ENCODE data around the gene RNF13.
"Not testable (repeated sequence)": the region's sequence is repeated elsewhere in the genome, so short reads cannot be mapped to it uniquely, and the experiment has no call there.

RNF13 gene

DNA sequence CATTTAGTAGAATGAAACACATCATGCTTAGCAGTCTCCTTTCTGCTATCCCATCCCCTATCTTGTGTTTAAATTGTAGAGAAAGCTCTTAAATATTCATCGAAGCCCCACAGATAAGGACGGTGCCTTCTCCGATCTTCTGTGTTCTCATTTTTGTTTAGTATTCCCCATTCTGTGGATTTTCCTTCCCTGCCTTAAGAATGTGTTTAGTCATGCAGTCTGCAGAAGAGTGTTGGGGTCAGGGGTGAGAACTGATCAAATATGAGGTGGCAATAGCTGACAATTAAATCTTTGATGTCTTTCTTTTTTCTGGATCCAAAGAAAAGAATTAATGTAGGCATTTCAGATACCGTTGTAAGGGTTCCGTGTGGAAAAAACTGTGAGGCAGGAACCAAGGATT is 11.4 kb upstream of the RNF13 start:
- no peak for DNase-seq

DNA sequence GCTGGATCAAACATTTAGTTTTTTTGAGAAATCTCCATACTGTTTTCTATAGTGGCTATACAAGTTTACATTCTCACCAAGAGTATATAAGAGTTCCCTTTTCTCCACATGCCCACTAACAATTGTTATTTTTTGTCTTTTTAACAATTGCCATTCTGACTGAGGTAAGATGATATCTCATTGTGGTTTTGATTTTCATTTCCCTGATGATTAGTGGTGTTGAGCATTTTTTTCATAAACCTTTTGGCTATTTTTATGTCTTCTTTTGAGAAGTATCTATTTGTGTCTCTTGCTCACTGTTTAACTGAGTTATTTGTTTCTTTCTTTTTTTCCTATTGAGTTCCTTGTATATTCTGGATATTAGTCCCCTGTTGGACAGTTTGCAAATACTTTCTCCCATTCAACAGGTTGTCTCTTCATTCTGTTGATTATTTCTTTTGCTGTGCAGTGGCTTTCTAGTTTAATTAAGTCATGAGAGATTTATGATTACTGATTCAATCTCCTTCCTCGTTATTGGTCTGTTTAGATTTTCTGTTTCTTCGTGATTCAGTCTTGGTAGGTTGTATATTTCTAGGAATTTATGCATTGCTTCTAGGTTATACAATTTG is 6.7 kb upstream of the RNF13 start:
- no peak for DNase-seq

DNA sequence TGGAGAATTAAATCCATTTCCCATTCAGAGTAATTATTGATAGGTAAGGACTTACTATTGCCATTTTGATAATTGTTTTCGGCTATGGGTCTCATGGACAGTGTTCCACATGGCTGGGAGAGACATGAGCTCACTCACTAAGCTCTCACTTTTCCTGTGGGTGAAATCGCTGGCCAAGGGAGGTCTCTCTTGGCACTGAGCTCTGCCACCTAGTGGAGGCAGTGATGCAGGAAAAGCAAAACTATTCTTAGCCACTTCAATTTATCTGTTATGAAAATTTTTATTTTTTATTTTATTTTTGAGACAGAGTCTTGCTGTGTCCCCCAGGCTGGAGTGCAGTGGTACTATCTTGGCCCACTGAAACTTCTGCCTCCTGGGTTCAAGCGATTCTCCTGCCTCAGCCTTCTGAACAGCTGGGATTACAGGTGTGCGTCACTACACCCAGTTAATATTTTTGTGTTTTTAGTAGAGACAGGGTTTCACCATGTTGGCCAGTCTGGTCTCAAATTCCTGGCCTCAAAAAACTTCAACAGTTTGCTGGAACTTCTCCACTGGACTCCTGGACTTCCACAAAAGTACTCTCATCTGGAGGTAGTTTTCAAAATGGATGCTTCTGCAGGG is 4.7 kb upstream of the RNF13 start:
- peak; percentile 43 for DNase-seq

DNA sequence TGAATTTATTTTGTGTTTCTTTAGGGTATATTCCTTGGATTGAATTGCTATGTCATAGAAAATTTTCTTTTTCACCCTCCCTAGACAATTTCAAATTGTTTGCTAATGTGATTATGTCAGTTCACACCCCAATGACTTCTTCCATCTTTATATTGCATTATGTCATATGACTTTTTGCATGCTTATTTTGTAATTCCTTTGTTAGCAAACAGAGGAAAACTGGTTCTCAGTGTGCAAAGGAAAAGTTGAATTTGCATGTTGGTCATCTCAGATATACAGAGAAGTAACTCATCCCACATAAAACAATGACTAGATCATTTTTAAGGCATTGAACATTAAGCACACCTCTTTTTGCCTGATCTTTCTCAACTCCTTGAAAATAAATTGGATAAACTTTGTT is 3.3 kb upstream of the RNF13 start:
- DNase-seq = no peak

DNA sequence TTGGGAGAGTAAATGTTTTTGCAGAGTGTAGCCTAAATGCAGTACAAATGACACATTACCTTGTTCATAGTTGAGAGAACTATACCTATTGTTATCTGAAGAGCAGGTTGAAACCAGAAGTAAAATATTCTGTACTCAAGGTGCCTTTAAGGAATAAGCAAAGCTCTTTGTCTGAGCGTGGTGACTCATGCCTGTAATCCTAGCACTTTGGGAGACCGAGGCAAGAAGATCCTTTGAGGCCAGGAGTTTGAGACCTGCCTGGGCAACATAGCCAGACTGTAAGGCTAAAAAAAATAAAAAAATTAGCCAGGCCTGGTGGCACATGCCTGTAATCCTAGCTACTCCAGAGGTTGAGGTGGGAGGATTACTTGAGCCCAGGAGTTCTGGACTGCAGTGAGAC is 2.2 kb upstream of the RNF13 start:
- no peak for DNase-seq

DNA sequence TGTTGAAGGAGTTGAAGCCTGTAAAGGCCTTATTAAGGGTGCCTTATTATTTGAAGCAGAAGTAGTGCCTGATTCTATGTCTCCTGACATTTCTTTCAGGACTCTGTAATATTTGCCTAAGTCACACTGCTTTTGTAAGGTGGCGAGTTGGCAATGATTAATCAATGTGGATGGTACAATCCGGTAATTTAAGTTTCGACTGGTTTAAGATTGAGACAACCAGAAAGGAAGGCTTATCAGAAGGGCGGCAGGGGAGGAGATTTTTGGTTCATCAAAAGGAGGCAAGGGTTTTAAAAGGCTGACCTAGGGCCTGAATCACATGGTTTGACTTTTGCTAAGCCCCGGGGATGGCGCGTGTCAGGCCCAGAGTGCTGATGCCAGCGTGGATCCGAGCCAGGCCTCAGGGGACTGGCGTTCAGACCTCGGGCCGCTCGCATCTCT is 830 bp upstream of the RNF13 start:
- no peak for DNase-seq

DNA sequence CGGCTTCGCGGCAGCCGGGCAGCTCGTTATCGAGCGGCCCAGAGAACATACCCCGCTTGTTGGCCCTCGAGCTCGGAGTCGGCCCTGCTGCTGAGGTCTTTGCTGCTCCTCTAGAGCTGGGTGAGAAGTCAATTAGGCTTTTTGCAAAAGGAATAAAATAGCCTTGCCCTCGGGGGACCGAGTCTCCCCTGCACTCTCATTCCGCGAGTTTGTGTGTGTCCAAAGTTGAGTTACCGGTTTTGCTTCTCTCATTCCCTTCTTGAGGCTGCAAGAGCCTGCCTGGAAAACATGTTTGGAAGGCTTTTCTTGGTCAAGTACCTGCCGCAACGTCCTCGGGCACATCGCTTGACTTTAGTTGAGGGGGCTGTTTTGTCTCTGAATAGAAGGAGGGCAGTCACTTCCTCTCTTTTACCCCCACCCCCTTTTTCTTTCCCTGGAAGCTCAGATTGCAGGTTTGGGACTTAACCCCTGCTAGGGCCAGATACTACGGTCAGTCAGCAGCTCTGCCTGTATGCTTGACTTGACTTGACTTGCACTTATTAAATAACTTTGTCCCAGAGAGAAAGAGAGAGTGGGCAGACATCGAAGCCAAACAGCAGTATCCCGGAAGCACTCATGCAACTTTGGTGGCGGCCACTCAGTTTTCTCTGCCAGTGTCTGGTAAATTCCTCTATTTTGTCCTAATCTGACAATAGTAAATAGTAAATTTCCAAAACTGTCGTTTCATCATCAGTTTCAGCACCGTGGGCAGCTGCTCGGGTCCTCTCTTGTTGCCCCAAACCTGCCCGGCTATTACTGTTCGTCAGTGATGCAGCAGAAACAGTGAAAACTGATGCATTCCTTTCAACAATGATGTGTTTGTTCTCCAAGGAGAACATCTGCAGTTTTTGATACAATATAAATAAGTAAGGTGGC is 609 bp downstream of the RNF13 start:
- DNase-seq = peak; percentile 4

DNA sequence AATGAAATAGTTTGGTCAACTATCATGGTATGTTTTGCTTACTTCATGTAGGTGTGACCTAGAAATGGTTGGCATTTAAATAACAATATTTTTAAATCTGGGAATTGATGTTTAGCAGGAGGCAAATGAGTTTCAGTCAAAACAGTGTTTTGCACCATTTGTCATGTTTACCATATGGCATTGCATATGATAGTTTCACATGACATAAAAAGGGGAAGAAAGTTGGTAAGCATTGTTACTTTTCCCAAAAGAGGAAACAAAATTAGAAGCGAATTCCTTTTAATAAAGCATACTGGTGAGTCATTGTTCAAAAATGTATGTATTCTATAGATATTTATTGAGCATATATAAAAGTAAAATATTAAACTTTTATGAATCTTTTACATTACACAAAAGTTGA is 2.3 kb downstream of the RNF13 start:
- no peak for DNase-seq

DNA sequence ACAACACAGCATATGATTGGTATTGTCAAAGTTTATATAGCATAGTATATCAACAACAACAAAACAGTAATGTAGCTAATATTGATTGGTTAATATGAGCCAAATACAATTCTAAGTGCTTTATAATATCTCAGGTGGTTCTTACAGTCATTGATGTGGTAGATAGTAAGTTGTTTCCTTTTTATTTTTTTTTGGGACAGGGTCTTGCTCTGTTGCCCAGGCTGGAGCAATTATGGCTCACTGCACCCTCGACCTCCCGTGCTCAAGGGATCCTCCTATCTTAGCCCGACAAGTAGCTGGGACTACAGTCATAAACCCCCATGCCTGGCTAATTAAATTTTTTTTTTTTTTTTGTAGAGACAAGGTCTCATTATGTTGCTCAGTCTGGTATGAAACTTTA is 2.7 kb downstream of the RNF13 start:
- DNase-seq = no peak

DNA sequence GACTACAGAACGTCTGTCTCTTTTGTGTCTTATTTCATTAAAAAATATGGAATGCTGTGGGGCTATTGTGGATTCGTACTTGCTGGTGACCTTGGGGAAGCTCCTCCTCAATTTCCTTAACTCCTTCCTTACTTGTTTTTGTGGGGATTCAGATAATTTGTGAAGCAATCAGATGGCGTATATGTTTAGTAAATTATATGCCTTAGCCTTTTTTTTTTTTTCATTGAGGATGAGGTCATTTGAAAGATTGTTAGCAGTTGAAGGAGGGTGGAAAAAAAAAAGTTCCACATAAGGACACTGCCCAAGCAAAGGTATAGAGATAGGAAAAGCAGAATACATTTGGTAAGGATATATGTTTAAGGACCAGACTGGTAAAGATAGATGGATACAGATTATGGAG is 3.3 kb downstream of the RNF13 start:
- no peak for DNase-seq

DNA sequence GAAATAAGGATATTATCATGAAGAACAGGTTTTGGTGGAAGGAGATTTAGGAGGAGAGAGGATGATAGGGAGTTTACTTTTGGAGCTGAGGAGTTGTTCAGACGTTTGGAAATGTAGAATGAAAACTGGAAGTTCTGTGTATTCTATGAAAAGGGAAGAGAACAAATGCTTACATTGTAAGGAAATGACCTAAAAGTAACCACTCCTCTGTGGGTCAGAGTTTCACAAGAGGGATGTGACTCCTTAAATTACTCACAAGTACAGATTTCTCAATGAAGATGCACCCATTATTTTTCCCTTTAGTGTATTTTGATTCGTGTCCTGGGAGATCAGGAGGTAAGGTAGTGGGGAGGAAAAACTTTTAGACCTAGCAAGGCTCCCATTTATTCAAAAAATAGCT is 4.0 kb downstream of the RNF13 start:
- no peak for DNase-seq

DNA sequence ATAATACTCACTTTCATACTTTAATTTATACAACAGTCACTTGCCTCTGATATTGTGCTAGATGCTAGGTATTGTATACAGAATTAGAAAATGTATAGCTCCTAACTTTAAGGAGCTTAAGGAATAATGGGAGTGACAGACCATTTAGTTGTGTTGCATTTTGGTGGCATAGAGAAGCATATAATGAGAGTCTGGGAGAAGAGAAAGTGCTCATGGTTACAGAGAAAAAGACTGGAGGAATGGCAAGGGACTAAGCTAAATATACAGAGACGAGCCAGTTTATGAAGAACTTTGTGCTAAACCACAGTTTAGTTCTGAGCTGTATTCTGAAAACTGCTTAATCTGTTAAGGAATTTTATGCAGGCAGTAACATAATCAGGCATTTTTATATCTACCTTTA is 6.4 kb downstream of the RNF13 start:
- DNase-seq = no peak

DNA sequence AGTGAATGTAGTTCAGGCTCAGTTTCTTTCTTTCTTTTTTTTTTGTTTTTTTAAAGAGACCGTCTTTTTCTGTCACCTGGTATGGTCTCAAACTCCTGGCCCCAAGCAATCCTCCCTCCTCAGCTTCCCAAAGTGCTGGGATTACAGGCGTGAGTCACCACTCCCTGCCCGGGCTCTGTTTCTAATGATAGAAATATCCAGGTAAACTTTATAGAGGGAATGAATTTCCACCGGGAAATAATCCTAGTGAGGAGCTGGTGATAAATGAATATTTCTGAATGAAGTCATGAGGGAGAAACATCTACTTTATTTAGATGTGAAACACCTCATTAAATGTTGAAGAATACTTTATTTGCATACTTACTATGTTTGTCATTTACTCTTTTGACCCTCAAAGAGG is 7.2 kb downstream of the RNF13 start:
- DNase-seq = no peak

DNA sequence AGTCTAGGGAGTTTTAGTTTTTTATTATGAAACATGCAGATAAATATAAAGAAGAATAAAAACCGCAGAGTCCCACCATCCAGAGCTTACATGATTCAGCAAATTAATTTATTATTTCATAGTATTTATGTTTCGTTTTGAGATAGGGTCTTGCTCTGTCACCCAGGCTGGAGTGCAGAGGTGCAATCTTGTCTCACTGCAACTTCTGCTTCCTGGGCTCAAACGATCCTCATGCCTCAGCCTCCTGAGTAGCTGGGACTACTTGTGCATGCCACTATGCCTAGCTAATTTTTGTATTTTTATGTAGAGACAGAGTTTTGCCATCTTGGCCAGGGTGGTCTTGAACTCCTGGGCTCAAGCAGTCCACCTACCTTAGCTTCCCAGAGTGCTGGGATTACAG is 13.6 kb downstream of the RNF13 start:
- no peak for DNase-seq

DNA sequence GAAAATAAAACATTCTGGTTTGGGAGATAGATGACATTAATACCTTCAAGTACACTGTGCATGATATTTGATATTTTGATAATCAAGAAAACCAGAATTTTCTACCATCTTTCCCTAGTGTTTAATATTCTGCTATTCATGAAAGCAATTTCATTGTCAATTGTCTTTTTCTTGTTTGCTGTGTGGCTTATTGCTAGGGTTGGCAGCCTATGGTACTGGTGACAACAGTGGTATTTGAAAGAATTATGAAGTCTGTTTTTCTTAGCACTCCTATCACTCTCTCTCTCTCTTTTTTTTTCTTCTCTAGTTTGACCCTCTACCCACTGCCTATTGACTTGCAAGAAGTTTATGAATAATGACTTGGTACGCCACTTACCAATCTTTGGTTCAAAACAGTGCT is 15.4 kb downstream of the RNF13 start:
- DNase-seq = no peak

DNA sequence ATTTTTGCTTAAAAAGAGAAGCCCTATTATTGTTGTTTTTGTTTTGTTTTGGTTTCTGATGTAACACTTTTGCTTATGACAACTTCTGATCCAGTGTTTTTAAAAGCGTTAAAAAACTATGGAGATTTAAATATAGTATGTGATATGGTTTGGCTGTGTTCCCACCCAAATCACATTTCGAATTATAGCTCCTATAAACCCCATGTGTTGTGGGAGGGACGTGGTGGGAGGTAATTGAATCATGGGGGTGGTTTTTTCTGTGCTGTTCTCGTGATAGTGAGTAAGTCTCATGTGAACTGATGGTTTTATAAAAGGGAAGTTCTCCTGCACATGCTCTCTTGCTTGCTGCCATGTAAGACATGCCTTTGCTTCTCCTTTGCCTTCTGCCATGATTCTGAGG is 16.6 kb downstream of the RNF13 start:
- DNase-seq = not testable (repeated sequence)

DNA sequence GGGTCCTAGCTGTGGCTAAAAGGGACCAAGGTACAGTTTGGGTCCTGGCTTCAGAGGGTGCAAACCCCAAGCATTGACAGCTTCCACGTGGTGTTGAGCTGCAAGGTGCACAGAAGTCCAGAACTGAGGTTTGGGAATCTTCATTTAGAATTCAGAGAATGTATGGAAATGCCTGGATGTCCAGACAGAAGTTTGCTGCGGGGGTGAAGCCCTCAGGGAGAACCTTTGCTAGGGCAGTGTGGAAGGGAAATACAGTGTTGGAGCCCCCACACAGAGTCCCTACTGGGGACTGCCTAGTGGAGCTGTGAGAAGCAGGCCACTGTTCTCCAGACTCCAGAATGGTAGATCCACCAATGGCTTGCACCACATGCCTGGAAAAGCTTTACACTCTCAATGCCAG is 17.9 kb downstream of the RNF13 start:
- DNase-seq = no peak

DNA sequence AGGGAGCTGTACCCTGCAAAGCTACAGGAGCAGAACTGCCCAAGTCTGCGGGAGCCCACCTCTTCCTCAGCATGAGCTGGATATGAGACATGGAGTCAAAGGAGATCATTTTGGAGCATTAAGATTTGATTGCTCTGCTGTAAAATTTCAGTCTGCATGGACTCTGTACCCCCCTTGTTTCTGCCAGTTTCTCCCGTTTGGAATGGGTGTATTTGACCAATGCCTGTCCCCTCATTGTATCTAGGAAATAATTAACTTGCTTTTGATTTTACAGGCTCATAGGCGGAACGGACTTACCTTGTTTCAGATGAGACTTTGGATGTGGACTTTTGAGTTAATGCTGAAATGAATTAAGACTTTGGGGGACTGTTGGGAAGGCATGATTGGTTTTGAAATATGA is 18.3 kb downstream of the RNF13 start:
- DNase-seq = no peak

DNA sequence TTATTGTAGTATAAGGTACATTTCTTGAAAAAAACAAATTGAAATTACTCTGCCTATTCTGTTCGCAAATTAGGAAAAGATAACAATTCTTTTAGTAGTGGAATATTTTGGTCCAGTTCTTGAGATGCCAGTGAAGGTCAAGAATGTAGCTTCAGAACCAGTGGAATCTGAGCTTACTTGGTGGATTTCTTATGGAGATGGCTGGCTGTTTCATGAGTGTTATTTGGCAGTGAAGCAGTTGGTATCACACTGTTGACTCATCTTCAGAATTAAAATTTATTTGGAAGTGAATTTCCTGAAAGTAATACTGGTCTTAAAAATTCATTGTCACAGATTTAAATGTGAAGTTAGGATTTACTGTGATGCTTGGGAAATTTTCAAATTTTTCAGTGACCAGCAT is 19.1 kb downstream of the RNF13 start:
- DNase-seq = no peak

DNA sequence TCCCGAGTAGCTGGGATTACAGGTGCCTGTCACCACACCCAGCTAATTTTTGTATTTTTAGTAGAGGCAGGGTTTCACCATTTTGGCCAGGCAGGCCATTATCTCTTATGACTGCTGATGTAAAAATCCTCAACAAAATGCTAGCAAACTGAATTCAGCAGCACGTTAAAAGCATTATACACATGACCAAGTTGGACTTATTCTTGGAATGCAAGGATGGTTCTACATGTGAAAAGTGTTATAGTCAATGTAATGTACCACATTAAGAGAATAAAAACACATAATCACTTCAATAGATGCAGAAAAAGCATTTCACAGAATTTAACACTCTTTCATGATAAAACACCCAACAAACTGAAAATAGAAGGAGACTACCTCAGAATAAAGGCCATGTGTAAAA is 20.2 kb downstream of the RNF13 start:
- no peak for DNase-seq

DNA sequence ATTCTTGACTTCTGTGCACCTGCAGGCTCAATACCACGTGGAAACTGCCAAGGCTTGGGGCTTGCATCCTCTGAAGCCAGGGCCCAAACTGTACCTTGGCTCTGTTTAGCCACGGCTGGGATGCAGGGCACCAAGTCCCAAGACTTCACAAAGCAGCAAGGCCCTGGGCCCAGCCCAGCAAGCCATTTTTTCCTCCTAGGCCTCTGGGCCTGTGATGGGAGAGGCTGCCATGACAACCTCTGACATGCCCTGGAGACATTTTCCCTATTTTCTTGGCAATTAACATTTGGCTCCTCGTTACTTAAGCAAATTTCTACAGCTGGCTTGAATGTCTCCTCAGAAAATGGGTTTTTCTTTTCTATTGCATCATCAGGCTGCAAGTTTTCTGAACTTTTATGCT is 25.5 kb downstream of the RNF13 start:
- not testable (repeated sequence) for DNase-seq

DNA sequence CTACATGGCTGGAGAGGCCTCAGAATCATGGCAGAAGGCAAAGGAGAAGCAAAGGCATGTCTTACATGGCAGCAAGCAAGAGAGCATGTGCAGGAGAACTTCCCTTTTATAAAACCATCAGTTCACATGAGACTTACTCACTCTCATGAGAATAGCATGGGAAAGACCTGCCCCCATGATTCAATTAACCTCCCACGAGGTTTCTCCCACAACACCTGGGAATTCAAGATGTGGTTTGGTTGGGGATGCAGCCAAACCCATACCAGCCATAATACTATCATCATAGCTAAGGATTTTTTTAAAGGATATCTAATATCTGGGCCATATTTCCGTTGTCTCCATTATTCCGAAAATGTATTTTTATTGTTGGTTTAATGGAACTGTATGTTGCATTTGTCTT is 26.5 kb downstream of the RNF13 start:
- DNase-seq = not testable (repeated sequence)

DNA sequence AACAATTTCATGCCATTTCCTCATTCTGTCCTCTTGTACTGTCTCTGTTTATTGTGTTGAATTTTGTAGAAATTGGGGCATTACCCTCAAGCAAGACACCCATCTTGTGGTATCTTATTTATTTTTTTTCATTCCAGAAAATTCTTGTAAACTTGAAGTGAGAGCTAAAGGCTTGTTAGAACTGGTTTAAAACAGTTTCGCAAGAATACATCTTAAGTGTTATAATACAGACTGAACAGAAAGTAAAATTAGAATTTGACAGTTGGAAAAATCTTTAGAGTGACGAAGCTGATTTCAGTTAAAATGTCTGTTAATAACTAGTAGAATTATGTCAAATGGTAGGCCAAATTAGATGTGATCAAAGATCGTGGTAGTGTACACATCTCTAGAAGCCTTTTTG is 26.9 kb downstream of the RNF13 start:
- no peak for DNase-seq

DNA sequence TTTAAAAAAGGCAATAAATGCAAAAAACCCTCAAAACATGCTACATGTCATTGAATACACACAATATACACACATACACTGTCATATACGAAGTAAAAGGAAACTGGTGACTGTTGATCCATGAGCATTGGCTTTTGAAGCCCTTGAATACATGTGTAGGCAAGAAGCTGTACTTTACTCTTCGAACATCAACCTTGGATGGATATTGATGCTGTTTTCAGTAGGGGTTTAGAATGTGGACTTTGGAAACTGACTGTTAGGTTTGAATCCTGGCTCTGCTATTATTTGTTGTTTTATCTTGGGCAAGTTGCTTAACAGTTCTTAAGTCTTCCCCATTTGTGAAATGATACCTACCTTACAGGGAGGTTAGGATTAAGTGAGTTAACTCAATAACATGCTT is 30.5 kb downstream of the RNF13 start:
- DNase-seq = no peak
